GM18951 (cell line): ENCODE data around the gene HOXC11.

Source experiments
- POLR2A ChIP-seq: IDR thresholded peaks from 4 replicates; pipeline ENCODE4 v1.6.1; 2011; ENCODE audit warnings: mild to moderate bottlenecking; ENCODE audit not compliant: insufficient read length, insufficient read depth; ENCODE audit errors: extremely low read depth
- in situ Hi-C: fragments of 300-500 bp; cut with MboI; formaldehyde crosslinking; loops from one replicate; pipeline ENCODE4 v1.12.0; 2022; ENCODE audit warnings: low sequenced_read_pairs, mixed read lengths, inconsistent platforms; ENCODE audit not compliant: unreplicated experiment

HOXC11 gene

DNA sequence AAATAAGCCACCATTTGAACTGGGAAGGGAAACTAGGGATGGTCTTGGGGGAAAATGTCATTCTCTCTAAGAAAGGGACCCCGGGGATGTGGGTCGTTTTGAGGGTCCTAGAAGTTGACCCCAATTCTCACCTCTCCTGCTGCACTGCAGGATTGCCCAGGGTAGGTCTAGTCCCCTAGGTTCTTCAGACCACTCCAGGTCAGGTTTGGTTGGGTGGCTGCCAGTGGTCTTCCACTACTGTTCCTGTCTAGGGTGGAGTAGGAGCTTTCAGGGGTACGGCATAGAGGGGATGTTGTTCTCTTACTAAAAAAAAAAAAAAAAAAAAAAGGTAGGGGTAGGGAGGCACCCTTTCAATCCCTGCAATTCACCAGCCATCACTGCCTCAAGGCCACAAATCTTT is 43.1 kb downstream of the HOXC11 start:
- in situ Hi-C loops, result loop anchor here (25.0 kb wide), 1 partner anchor 346 kb away; the partner anchor contains the start of gene GPR84
- TF ChIP-seq POLR2A, result no peak

DNA sequence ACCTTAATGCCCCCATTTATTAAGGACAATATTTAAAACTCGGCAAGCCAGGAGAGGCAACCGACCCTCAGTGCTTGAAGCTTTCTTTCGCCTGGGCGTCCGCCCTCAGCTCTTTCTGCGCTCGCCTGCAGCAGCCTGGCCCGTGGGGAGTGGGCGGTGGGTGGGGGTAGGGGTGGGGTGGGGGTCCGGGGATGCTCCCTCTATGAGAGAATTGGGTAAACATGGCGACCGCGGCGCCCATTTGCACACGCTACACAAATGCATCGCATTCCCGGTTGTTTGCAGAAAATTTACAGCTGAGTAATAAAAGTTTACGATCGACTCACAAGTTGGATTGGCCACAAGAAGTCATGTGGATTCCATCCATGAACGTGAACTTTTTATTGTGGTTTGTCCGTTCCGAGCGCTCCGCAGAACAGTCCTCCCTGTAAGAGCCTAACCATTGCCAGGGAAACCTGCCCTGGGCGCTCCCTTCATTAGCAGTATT is 43.6 kb downstream of the HOXC11 start:
- in situ Hi-C loops, result loop anchor here (25.0 kb wide), 1 partner anchor 346 kb away; the partner anchor contains the start of gene GPR84
- TF ChIP-seq POLR2A, result no peak

DNA sequence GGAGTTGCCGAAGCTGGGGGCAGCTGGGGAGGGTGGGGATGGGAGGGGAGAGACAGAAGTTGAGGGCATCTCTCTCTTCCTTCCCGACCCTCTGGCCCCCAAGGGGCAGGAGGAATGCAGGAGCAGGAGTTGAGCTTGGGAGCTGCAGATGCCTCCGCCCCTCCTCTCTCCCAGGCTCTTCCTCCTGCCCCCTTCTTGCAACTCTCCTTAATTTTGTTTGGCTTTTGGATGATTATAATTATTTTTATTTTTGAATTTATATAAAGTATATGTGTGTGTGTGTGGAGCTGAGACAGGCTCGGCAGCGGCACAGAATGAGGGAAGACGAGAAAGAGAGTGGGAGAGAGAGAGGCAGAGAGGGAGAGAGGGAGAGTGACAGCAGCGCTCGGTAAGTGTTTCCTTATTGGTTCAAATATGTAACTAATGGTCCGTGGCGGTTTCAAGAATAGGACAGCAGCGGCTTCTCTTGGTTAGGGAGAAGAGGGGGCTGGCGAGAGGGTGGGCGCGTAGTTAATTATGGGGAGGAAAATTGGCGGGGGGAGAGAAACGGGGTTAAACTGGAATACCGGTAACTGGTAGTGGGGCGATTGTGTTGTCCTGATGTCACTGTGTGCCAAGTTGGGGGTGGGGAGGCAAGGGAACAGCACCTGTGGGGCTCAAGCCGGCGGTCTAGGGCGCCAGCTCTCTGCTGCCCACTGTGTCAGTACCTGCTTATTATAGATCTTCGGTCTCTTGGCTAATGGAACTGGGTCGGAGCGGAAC is 44.3 kb downstream of the HOXC11 start:
- no peak for TF ChIP-seq POLR2A
- in situ Hi-C loops, result loop anchor here (25.0 kb wide), 1 partner anchor 345 kb away; the partner anchor contains the start of gene GPR84

- in situ Hi-C loops, result loop anchor here (25.0 kb wide), 1 partner anchor 344 kb away; the partner anchor contains the start of gene GPR84
- TF ChIP-seq POLR2A, result peak; percentile 60
Measured at GRCh38 chr12:54017878-54018467, 45.0 kb downstream of the HOXC11 start.

DNA sequence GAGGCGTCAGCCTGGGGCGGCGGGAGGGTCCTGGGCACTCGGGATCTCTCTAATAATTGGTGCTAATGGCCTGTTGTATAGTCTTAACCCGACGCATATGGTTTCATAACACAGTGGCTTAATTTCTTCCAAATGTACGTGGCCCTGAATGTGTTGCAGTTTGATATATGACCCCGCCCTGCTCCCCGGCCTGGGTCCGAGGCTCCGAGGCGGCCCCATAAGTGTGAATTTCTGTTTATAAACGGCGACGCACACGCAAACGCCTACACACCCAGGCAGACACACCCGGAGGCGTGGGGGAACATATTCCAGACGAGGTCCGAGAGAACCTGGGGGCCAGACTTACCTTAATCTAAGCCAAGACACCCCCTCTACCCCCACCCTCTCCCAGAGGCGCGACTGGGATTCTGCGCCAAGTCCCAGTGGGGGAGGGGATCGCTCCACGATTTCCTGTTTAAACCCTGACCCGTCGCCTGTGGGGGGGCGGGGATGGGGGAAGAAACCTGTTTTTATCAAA is 45.6 kb downstream of the HOXC11 start:
- in situ Hi-C loops, result loop anchor here (25.0 kb wide), 1 partner anchor 344 kb away; the partner anchor contains the start of gene GPR84
- TF ChIP-seq POLR2A, result no peak

DNA sequence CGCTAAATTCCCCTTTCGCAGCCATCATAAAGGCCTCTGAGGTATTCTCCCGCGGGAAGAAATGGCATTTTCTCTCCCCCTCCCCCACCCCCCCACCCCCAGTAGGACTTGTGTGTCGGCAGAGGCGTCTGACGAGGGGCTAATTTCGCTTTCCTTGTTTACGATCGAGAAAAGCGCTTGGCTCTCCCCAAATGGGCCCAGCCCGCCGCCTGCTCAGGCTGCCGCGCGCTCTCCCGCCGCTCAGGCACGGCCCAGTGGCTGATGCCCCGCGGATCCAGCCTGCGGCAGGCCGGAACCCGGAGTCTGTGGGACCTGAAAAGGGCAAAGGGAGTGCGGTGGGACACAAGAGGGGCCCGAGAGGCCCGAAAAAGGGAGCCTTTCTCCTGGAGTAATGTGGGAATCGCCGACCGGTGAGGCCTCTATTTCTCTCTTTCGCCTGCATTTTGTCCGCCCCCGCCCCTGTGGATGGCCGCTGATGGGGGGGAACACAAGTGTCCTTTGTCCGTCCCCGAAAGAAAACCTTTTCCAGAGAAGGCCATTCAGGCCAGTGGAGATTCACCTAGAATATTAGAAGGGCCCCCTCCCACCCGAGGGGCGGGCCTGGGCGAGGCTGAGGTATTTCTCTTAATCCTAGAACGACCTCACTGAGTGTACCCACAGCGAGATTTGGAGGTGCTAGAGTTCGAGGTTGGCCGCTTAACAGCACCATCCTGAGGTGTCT is 46.3 kb downstream of the HOXC11 start:
- in situ Hi-C loops, result loop anchor here (25.0 kb wide), 1 partner anchor 343 kb away; the partner anchor contains the start of gene GPR84

DNA sequence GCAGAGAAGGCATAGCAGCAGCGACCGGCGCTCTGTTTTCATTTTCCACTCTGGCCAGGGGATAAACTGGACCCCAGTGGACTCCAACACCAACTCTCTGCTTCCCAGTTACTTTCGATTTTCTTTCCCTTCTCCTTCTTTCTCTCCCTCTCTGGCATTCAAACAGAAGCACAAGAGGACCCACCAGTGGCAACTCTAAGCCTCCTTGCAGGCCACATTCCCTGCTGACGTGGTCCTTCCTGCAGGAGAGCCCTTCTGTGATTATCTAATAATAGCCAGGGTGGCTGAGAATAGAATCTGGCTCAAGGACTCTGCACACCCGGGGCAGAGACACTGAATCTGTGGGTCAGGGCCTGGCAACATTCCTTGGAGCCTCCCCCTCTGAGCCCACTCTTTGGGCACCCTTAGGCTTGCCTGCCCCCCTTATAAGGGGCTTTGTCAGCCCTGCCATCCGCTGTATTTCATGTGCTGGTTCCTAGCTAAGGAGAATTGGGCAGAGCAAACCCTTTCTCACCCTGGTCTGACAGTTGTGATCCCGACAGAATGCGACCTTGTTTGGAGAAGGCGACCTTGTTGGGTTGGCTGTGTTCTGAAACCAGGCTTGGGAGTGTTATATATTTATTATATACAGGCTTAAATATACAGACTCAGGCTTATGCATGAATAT is 47.1 kb downstream of the HOXC11 start:
- in situ Hi-C loops, result loop anchor here (25.0 kb wide), 1 partner anchor 342 kb away; the partner anchor contains the start of gene GPR84
- TF ChIP-seq POLR2A, result no peak

More for the DNA sequence above, 46.3 kb downstream of the HOXC11 start:
- TF ChIP-seq POLR2A, result no peak

DNA sequence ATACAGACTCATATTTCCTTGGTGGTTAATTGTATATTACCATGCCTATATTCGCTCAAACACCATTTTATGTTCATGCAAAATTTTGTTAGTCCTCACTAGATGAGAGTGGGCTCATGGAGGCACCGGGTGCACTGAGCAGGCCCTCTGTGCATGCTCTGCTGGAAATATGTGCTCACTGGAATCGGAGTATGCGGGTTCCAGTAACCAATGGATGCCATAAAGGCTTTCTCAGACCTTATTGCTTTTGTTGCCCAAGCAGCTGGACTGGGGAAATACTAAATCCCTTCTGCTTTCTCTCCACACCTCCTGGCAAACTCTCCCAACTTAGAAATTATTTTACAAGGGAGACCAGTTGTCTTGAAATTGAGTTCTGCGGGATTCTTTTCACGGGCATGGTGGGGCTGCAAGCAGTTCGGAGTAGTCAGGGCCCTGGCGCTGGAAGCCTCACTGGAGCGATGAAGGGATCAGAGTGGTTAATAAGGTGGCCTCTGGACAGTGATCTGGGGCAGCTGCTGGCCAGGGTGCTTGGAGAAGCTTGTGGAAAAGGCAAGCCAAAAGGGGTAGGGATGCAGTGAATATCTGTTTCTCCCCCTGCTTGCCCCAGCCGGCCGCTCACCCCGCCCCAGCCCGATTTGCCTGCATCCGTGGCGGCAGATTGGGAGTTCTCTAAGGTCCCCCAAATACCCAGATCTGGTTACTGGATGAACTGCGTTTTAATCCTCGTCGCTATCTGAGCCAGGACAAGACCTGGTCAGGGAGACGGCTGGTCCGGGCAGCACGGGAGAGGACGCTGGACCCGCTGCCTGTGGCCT is 47.9 kb downstream of the HOXC11 start:
- in situ Hi-C loops, result loop anchor here (25.0 kb wide), 1 partner anchor 342 kb away; the partner anchor contains the start of gene GPR84

DNA sequence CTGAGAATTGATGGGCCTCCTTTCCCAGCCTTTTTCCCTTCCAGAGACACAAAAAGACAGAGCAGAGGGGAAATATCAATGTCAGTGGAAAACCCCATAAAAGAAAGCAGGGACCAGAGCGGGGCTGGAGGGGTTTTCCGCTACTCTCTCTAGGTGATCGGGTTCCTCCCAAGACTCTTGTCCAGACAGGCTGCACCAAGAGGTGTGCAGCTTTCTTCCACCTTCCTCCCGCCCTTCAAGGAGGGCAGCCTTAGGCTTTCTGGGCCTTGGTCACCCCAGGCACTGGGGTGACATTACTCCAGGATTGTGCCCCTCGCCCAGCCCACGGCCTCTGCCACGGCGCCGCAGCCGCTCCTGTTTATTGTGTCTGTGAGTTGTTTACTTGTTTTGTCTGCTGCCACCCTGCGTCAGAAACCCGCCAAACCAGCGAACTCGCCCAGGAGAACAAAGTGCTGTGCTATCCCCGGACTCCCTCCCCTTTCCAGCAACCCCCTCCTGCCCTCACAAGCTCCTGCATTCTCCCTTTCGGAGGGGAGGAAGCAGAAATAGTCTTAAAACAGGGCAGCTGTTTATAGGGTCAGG is 48.6 kb downstream of the HOXC11 start:
- in situ Hi-C loops, result loop anchor here (25.0 kb wide), 1 partner anchor 341 kb away; the partner anchor contains the start of gene GPR84
- TF ChIP-seq POLR2A, result no peak

More for the DNA sequence above, 47.9 kb downstream of the HOXC11 start:
- TF ChIP-seq POLR2A, result no peak

- TF ChIP-seq POLR2A, result no peak
- in situ Hi-C loops, result loop anchor here (25.0 kb wide), 1 partner anchor 339 kb away; the partner anchor contains the start of gene GPR84
Measured at GRCh38 chr12:54022960-54023884, 50.3 kb downstream of the HOXC11 start.
